IPS DF 4.7 (cell line): ENCODE measurements around the gene CFAP92.
"Not testable (repeated sequence)": the region's sequence is repeated elsewhere in the genome, so short reads cannot be mapped to it uniquely, and the experiment has no call there.

ENCODE experiments used
- DNase-seq: peaks from one replicate; pipeline ENCODE4 v3.0.0-alpha.2; 2013; ENCODE audit warnings: low spot score; ENCODE audit errors: extremely low read depth

The CFAP92 gene

DNA sequence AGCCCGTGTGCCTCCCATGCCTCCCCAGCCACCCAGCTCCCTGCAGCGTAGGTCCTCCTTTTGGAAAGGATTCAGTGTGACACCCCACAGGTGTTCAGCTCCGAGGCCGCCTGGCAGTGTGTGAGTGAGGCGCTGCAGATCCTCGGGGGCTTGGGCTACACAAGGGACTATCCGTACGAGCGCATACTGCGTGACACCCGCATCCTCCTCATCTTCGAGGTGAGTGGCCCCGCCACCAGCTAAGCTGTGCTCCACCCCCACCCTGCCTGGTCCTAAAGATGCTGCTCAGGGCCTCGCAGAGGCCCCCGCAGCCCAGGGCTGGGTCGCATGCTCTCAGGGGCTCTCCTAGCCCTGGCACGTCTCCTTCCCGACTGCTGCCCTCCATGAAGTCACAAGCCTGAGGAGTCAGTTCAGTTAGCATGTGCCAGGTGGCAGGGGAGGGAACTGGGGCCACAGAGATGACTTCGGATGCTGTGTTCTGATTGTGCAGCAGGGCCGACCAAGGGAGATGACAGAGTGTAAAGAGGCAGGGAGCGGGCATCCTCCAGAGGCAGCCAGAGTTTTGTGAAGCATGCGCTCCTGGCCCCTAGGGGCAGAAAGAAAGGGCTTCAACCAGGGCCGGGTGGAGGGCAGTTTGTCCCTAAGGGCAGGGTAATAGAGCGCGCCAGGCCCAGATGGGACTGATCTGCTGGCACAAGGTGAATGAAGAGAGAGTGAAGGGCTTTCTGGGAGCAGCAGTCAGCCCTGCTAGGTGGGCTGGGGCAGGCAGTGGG lies 87.7 kb downstream of the CFAP92 start:
- no peak for DNase-seq

DNA sequence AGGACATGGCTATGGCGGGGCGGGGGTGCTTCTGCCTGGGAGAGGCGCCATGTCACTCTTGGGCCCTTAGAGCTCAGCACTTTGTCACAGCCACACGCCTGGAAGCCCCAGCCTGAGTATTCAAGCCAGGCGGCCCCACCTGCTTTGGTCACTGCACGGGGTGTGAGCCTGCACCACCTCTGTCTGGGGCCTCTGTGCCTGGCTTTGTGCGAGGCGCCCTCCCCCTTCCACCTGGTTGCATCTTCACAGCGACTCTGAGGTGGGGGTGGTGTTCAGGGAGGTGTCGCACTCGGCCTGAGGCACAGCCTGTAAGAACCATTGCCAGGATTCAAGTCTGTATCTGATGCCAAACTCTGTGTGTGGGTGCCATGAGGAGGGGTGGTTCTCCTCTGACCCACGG lies 90.4 kb downstream of the CFAP92 start:
- no peak for DNase-seq

DNA sequence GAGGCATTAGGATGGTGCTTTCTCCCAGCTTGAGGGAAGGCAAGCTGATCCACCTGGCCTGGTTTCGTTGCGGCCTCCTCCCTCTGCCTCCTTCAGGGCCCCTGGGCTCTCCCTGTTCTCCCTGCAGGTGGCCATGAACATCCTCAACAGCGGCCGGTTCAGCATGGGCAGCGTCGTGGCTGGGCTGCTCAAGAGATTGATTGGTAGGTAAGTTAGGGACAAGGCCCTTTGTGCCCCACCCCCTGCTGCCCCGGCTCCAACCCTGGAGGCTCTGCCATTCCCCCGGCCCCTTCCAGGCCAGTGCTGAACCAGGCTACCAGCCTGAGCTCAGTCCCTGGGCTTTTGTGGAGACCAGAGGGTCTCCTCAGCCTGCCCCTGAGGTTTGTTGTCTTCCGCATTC lies 91.5 kb downstream of the CFAP92 start:
- DNase-seq = no peak

DNA sequence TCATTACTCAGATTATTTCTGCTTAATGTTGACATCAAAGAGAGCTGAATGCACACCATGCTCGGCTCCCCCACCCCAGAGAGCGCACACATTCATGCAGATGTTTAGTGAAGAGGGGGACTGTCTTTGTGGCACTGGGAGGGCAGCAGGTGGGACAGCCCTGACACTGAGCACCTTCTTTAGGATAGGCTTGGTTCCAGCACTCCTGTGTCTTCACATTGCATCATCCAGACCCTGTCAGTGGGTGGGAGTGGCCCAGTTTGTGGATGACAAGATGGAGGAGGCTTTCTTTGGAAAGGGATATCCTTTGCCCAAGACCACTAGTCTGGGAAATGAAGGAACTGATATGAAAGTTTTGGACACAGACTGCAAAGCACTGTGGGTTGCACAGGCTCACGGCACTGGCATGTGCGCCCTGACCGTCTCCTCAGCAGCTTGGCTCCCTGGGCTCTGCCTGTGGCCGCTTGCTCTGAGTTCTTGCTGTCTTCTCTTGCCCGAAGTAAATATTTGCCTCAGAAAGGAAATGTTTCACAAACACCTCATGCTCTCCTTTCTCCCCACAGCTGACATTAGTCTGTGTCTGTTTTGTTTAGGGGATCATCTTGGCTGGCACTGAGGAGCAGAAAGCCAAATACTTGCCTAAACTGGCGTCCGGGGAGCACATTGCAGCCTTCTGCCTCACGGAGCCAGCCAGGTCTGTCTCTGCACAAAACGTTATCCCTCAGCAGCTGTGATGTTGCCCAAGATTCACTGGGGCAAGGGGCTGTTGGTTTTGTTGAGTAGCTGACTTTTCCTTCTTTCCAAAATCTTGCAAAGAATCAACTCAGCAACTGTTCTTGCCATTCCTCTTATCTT lies 97.8 kb downstream of the CFAP92 start:
- no peak for DNase-seq

DNA sequence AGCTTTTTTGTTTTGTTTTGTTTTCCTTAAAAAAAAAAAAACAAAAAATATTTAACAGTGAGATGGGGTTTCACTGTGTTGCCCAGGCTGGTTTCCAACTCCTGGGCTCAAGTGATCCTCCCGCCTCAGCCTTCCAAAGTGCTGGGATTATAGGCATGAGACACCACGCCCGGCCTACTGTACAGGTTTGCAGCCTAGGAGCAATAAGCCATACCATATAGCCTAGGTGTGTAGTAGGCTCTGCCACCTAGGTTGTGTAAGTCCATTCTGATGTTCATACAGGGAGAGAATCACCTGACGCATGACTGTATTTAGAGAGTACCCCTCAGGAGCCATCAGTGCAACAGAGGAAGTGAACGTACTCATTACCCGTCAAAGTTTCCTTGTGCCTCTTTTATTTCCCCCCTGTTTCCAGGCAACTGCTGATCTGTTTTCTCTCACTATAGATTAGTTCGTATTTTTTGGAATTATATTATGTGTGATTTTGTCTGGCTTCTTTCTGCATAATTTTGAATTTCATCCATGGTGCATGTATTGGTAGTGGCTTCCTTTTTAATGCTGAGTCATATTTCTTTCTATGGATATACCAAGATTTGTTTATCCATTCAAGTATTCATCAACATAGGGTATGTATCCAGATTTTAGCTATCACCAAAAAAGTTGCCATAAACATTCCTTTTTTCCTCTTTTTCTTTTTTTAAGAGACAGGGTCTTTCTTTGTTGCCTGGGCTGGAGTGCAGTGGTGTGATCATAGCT lies 104.6 kb downstream of the CFAP92 start:
- DNase-seq = no peak

DNA sequence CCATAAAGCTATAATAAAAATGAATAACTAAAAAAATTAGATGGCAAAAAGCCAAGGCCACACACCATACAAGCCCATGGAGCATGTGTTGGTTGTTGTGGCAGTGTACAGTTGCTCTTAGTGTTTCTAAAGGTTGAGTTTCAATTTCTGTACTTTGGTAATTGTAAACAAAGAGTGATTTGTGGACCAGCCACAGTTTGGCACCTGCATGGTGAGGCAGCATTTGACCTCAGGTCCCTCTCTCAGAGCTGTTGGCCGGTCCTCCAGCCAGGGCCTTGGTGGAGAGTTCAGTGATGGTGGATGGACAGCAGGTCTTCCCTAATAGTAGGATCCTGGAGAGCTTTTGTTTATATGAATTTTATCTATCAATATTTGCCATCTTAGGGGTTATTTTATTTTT lies 108.9 kb downstream of the CFAP92 start:
- no peak for DNase-seq

DNA sequence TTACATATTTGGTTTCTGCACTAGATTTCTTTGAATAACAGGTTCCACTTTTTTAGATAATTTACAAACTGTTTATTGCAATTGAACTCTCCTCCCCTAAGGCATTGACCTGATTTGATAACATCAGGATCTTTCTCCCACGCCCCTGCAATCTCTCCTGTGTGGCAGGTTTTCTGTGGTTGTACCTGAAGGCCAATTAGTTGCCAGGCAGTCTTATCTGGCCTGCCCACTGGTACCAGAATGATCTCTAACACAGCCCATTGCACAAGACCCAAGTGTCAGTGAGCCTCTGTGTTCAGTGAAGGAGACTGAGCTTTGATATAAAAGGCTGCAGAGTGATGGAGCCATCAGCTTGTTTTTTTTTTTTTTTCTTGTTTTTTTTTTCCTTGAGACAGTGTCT lies 111.2 kb downstream of the CFAP92 start:
- DNase-seq = no peak

DNA sequence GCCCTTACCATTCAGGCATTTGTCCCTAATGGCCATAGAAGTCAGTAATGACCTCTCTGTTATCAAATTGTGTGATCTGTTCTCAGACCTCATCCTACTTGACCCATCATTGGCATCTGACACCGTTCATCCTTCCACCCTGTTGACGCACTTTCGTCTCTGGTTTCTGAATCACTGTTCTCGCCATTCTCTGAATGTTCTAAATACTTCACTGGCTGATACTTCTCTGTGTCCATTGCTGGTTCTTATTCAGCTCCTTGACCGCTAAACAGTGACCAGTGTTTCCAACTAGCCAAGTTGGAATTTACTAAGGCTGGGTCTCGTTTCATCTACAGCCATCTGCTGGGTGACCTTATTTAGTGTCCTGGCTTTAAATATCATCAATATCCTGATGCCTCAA lies 112.3 kb downstream of the CFAP92 start:
- DNase-seq = no peak

DNA sequence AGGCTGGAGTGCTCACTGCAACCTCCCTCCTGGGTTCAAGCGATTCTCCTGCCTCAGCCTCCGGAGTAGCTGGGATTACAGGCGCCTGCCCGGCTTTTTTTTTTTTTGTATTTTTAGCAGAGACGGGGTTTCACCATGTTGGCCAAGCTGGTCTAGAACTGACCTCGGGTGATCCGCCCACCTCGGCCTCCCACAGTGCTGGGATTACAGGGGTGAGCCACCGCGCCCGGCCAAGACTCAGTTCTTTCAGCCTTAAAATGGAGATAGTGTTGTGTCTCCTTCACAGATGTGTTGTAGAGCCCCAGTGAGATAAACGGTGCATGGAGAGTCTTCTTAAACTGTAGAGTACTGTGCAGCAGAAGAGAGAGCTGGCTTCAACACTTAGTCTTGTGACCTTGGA lies 113.4 kb downstream of the CFAP92 start:
- DNase-seq = not testable (repeated sequence)

DNA sequence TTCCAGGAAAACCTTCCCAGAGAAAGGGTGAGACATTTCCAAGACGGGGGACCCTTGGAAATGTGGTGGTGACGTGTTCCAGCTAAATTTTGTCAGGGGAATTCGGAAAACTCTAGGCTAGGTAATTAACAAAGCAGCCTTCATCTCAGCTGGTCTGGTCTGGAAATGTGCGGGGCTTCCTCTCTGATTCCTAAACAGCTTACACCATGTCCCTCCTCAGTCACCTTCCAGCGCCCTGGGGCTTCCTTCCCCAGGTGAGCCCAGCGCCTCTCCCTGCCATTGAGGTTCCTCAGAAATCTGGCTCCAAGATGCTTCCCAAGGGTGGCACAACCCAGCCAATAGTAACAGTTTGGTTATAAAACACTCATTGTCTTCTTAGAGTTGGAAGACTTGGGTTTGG lies 113.9 kb downstream of the CFAP92 start:
- no peak for DNase-seq

DNA sequence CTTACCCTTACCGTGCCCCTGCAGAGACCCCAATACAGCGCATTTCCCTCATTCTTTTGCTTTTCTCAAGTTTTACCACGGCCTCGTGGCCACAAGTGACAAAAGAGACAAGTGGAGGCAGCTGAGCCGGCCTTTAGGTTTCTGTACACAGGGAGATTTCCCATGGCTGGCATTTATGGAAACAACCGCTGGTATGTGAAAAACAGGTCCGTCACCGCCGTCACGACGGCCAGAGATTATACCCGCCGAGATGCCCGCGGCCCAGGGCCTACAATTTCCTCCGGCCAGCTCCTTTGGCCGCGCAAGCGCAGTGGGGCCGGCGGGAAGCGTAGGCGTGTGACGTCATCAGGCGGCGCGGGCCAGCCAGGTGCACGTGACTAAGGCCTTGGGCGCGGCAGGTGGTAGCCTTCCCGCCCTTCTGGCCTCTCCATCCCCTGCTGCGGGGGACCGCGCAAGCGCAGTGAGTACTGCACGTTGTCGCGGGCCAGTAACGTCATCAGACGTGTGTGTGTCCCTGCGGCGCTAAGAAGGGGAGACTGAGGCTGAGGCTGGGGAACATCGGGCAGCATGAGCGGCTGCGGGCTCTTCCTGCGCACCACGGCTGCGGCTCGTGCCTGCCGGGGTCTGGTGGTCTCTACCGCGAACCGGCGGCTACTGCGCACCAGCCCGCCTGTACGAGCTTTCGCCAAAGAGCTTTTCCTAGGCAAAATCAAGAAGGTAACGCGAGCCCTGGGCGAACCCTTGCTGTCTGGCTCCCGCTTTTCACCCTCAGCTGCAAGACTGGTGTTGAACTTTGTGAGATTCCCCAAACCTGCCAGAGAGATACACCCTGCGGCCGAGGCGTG lies 114.5 kb downstream of the CFAP92 start, which contains the start of gene ACAD9:
TSS of gene ACAD9 (plus strand) at position 496 of the 845 bp plus-strand sequence. CDS start at position 568, 72 bp downstream.
- peak; percentile 89 for DNase-seq

DNA sequence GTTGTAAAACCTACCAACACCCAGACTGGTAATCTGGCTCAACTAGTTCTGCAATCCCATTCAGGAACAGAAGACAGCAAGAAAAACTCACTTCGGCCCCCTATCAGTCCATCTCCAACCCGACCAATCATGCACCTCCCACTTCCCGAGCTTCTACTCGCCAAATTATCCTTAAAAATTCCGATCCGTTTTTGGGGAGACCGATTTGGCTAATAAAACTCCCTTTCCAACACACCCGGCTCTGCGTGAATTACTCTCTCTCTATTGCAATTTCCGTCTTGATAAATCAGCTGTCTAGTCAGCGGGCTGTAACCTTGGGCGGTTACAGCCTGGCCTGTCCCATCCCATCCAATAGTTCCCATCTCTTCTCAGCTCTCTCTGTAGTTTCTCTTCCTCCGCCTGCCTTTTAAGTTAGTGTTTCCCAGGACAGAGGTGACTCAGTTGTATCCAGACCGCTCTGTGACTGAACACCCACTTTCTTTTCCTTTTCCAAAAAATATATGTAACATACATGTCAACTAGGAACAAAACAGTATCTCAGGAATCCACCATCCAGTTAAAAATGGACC lies 115.2 kb downstream of the CFAP92 start:
- no peak for DNase-seq

DNA sequence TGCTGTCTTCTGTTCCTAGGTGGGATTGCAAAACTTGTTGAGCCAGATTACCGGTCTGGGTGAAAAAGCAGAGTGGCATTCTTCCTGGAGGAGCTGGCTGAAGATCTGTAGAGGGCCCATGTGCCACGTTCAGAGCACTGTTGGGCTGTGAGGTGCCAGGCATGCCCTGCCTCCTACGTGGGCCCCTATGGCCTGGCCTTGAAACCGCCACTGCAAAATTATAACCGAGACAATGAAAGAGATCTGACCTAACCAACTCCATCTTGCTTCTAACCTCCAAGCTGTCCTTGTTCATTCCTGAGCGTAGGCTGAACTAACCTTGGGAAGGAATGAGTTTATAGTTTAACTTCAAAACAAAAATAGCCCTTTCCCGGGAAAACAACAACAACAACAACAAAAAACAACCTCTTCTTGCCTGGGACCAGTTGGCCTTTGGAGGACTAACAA lies 115.8 kb downstream of the CFAP92 start:
- DNase-seq = no peak

DNA sequence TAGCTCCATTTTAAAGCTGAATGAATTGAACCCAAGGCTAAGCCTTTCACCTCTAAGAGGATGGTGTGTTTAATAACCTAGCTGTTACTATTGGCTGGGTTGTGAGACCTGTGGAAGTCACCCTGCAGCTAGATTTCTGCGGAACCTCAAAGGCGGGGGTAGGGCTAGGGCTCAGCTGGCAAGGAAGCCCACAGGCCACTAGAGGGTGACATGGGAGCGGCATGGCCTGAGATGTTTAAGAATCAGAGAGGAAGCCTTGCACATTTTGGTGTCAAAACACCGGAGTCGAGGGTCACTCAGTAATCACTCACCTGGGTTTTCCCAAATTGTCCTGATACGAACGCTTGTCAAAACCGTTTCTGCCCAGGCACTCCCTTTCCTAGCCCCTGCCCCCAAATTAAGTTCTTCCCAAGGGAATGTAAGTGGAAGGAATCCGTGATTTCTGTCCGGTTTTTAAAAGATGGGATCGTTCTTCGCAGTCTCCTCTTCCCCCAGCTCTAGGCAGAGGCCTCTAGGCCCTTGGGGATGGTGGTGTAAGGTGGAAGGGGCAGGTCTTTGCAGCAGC lies 118.2 kb downstream of the CFAP92 start:
- DNase-seq = no peak

DNA sequence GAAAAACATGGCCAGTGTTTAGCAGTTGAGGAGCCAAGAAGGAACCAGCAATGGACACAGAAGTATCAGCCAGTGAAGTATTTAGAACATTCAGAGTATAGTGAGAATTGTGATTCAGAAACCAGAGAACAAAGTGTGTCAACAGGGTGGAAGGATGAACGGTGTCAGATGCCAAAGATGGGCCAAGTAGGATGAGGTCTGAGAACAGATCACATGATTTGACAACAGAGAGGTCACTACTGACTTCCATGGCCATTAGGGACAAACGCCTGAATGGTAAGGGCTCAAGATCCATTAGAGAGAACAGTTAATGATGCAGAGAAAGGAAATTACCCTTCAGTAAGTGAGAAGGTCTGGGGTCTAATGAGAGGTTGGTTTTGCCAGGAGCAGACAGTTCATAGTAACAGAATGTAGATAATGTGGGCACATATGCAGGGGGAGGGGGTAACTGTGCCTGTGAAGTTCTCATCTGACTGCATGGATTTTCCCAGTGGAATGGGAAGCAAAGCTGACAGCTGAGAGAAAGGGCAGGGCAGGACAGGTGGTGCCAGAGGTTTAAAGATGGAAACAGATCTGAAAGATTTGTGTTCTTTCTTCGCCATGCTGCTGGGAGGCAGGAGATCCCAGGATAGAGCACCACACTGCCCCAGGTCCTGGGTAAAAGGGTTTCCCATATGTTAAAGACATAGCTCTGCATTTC lies 119.2 kb downstream of the CFAP92 start:
- DNase-seq = no peak

DNA sequence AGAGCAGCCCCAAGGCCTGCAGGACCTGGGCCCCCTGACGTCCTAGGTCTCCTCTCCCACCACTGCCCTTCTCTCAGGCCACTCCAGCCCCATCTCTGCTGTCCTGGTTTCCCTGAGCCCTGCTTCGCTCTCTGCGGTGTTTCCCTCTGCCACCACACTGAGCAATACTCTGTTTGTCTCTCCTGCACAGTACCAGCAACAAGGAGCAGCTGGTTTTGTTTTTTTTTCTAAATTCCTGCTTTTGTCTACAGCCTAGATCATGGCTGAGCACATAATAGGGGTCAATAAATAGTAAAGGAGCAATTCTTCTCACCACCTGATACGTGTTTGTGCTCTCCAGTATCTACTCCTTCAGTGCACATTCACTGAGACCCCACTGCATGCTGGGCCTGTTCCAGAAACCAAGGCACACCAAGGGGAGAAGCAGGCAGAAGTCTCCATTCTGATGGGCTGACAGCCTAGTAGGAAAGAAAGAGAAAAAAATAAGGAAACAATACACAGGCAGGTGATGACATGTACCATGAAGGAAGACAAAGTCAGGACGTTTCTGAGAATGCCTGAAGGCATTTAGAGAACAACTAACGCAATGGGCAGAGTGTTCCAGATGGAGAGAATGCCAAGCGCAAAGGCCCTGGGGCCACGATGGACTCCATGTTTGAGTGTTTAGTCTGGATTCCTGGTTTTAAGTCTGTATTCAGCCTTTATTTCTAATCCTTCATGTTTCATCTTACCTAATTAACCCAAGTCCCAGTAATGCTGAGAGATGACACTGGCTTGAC lies 120.4 kb downstream of the CFAP92 start:
- no peak for DNase-seq

DNA sequence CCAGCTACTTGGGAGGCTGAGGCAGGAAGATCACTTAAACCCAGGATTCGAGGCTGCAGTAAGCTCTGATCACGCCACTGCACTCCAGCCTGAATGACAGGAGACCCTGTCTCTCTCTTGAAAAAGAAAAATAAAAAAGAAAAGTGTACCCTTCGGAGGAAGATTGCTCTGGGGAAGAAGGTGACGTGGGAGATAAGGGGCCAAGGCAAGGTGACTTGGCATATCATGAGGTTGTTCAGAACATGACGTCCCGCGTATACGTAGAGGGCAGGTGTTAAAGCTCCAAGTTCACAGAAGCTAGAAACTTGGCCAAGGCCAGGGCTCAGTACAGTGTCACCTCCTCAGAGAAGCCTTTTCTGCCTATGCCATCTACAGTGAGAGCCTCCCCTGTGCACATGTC lies 121.1 kb downstream of the CFAP92 start:
- no peak for DNase-seq

DNA sequence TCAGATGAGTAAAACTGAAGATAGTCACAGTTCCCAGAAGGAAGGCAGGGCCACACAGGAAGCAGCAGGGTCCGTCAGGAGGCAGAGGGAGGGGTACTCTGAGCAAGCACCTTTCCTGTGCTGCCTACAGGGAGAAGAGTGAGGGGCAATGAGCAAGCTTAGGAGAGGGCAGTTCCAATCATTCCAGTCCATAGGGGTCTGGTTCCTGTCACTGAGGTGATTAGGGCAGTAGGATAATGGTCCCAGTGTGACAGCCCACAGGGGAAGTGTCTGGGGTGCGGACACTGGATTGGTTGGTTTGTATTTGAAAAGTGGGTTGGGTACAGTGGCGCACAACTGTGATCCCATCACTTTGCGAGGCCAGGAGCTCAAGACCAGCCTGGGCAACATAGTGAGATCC lies 121.6 kb downstream of the CFAP92 start:
- no peak for DNase-seq

DNA sequence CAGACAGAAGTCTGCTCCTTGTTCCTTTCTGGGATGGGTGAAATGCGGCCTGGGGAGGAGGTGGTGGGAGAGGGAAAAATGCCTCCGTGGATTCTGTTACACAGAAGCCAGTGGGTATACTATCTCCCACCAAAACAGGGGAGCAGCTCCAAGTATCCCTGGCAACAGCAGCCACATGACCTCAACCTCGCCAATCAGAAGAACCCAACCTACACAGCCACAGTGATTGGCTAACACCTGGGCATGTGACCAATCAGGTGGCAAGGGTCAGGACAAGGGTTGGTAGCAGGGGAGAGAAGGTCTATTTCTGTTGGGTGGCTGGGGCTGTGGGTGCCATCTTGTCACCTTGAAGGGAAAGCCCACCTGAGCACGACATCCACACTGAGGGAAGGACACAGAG lies 123.5 kb downstream of the CFAP92 start:
- no peak for DNase-seq
